BLaER1 treated with 17β-estradiol and CSF1 and Interleukin-3, amounts not matched to agents 10 nM and 100 nM (cell line): ENCODE data around the gene DMRTB1.

Experiments
- H3K27ac ChIP-seq, 11 experiments: shearing (Covaris generic); formaldehyde crosslinking; 2 replicates each; pipeline ENCODE4 v1.8.1; 2022
- H3K27me3 ChIP-seq, 11 experiments: shearing (Covaris generic); formaldehyde crosslinking; 2 replicates each; pipeline ENCODE4 v1.8.1; 2022
- H3K36me3 ChIP-seq, 11 experiments: shearing (Covaris generic); formaldehyde crosslinking; 2 replicates each; pipeline ENCODE4 v1.8.1; 2022
- H3K4me1 ChIP-seq, 10 experiments: shearing (Covaris generic); formaldehyde crosslinking; 2 replicates each; pipeline ENCODE4 v1.8.1; 2022
- H3K4me2 ChIP-seq, 11 experiments: shearing (Covaris generic); formaldehyde crosslinking; 2 replicates each; pipeline ENCODE4 v1.8.1; 2022
- H3K4me3 ChIP-seq, 10 experiments: shearing (Covaris generic); formaldehyde crosslinking; 2 replicates each; pipeline ENCODE4 v1.8.1; 2022
- H3K9ac ChIP-seq, 11 experiments: shearing (Covaris generic); formaldehyde crosslinking; 2 replicates each; pipeline ENCODE4 v1.8.1; 2022
- H3K9me3 ChIP-seq, 11 experiments: shearing (Covaris generic); formaldehyde crosslinking; replicated peaks in 1 of 11; 2 replicates each; pipeline ENCODE4 v1.8.1; 2022
- H4K20me1 ChIP-seq, 11 experiments: shearing (Covaris generic); formaldehyde crosslinking; 2 replicates each; pipeline ENCODE4 v1.8.1; 2022
- Cebpa-rat ChIP-seq, 11 experiments: shearing (Covaris generic); IDR thresholded peaks; 2 replicates each; pipeline ENCODE4 v1.8.1; 2022

DMRTB1 gene

GRCh38 chr1:53414632-53415031 is 44.6 kb upstream of the DMRTB1 start:
- Histone ChIP-seq H3K36me3 (no peaks in the 10 kb centered on the region), H3K4me1 (peaks cover 8 to 20% (median 15%) of the 10 kb centered on the region in 10 experiments), H3K9ac (no peak overlapping the region), H4K20me1 (no peaks in the 10 kb centered on the region), H3K27ac (no peak overlapping the region), H3K4me3 (no peak overlapping the region), H3K4me2 (no peak overlapping the region), H3K9me3 (no peaks in the 10 kb centered on the region), H3K27me3 (peaks cover 0 to 9% (median 0%) of the 10 kb centered on the region in 11 experiments; a peak in 5 of 22 replicates)
- no peak for TF ChIP-seq Cebpa-rat (IDR thresholded peaks at IDR 0.05)

- H3K36me3 ChIP-seq, result no peaks in the 10 kb centered on the region
- no peak for TF ChIP-seq Cebpa-rat (IDR thresholded peaks at IDR 0.05)
- H3K4me1 ChIP-seq, result peaks cover under 1 to 16% (median 7%) of the 10 kb centered on the region in 10 experiments; a peak in 14 of 20 replicates
- H3K4me3 ChIP-seq, result no peak overlapping the region
- H4K20me1 ChIP-seq, result no peaks in the 10 kb centered on the region
- H3K27ac ChIP-seq, result no peak overlapping the region
- H3K4me2 ChIP-seq, result no peak overlapping the region
- H3K9ac ChIP-seq, result no peak overlapping the region
- H3K27me3 ChIP-seq, result peaks cover 0 to under 1% (median 0%) of the 10 kb centered on the region in 11 experiments; a peak in 1 of 22 replicates
- no peaks in the 10 kb centered on the region for H3K9me3 ChIP-seq
Observed at GRCh38 chr1:53415432-53415831, 43.8 kb upstream of the DMRTB1 start.

- H3K4me2 ChIP-seq, result no peak overlapping the region
- no peak overlapping the region for H3K4me3 ChIP-seq
- no peak overlapping the region for H3K27ac ChIP-seq
- no peak overlapping the region for H3K9ac ChIP-seq
- no peaks in the 10 kb centered on the region for H3K36me3 ChIP-seq
- H4K20me1 ChIP-seq, result no peaks in the 10 kb centered on the region
- peaks cover 0 to 16% (median 4%) of the 10 kb centered on the region in 10 experiments; a peak in 6 of 20 replicates for H3K4me1 ChIP-seq
- H3K27me3 ChIP-seq, result no peaks in the 10 kb centered on the region
- TF ChIP-seq Cebpa-rat (IDR thresholded peaks at IDR 0.05), result no peak
- H3K9me3 ChIP-seq, result peaks cover 0 to 3% (median 0%) of the 10 kb centered on the region in 11 experiments; a peak in 5 of 22 replicates
Observed at GRCh38 chr1:53416269-53416813, 42.9 kb upstream of the DMRTB1 start.

- Histone ChIP-seq H3K36me3 (no peaks in the 10 kb centered on the region), H3K4me2 (peak overlapping the region in 5 of 11 experiments; percentile 18 to 70 (median 51); a peak in 7 of 22 replicates), H3K9ac (no peak overlapping the region), H3K9me3 (peaks cover 0 to 5% (median 0%) of the 10 kb centered on the region in 11 experiments; a peak in 5 of 22 replicates), H3K27me3 (no peaks in the 10 kb centered on the region), H3K4me3 (no peak overlapping the region), H4K20me1 (no peaks in the 10 kb centered on the region), H3K4me1 (peaks cover 0 to 16% (median 4%) of the 10 kb centered on the region in 10 experiments; a peak in 6 of 20 replicates), H3K27ac (no peak overlapping the region)
- TF ChIP-seq Cebpa-rat (IDR thresholded peaks at IDR 0.05), result no peak
Observed at GRCh38 chr1:53417074-53417511, 42.1 kb upstream of the DMRTB1 start.

- Histone ChIP-seq H3K4me2 (no peak overlapping the region), H3K36me3 (no peaks in the 10 kb centered on the region), H4K20me1 (no peaks in the 10 kb centered on the region), H3K27me3 (no peaks in the 10 kb centered on the region), H3K27ac (no peak overlapping the region), H3K9ac (no peak overlapping the region), H3K4me3 (no peak overlapping the region), H3K4me1 (peaks cover 0 to 12% (median 4%) of the 10 kb centered on the region in 10 experiments; a peak in 6 of 20 replicates), H3K9me3 (peaks cover 0 to 5% (median 0%) of the 10 kb centered on the region in 11 experiments; a peak in 5 of 22 replicates)
- TF ChIP-seq Cebpa-rat (IDR thresholded peaks at IDR 0.05), result no peak
Observed at GRCh38 chr1:53419034-53419433, 40.2 kb upstream of the DMRTB1 start.

- Histone ChIP-seq H3K4me2 (no peak overlapping the region), H3K27ac (no peak overlapping the region)
- TF ChIP-seq Cebpa-rat (IDR thresholded peaks at IDR 0.05), result no peak
Observed at GRCh38 chr1:53420341-53420740, 38.9 kb upstream of the DMRTB1 start.

GRCh38 chr1:53421208-53421607 is 38.0 kb upstream of the DMRTB1 start:
- Histone ChIP-seq H3K36me3 (no peaks in the 10 kb centered on the region), H3K4me3 (no peak overlapping the region), H3K9ac (no peak overlapping the region), H3K9me3 (peaks cover 0 to 5% (median 0%) of the 10 kb centered on the region in 11 experiments; a peak in 5 of 22 replicates), H3K4me2 (no peak overlapping the region), H3K27me3 (no peaks in the 10 kb centered on the region), H4K20me1 (no peaks in the 10 kb centered on the region), H3K27ac (no peak overlapping the region), H3K4me1 (peaks cover 0 to 12% (median 3%) of the 10 kb centered on the region in 10 experiments; a peak in 6 of 20 replicates)
- TF ChIP-seq Cebpa-rat (IDR thresholded peaks at IDR 0.05), result no peak

More at GRCh38 chr1:53420341-53420740, 38.9 kb upstream of the DMRTB1 start:
- Histone ChIP-seq H3K27me3 (no peaks in the 10 kb centered on the region), H3K4me1 (peaks cover 0 to 12% (median 4%) of the 10 kb centered on the region in 10 experiments; a peak in 6 of 20 replicates), H3K36me3 (no peaks in the 10 kb centered on the region), H3K4me3 (no peak overlapping the region), H3K9me3 (peaks cover 0 to 5% (median 0%) of the 10 kb centered on the region in 11 experiments; a peak in 5 of 22 replicates), H3K9ac (no peak overlapping the region), H4K20me1 (no peaks in the 10 kb centered on the region)

GRCh38 chr1:53430261-53430660 is 28.9 kb upstream of the DMRTB1 start:
- no peak overlapping the region for H3K9ac ChIP-seq
- H3K9me3 ChIP-seq, result no peaks in the 10 kb centered on the region
- TF ChIP-seq Cebpa-rat (IDR thresholded peaks at IDR 0.05), result no peak
- H4K20me1 ChIP-seq, result no peaks in the 10 kb centered on the region
- no peak overlapping the region for H3K27ac ChIP-seq
- no peak overlapping the region for H3K4me3 ChIP-seq
- no peak overlapping the region for H3K4me2 ChIP-seq
- no peaks in the 10 kb centered on the region for H3K36me3 ChIP-seq
- H3K27me3 ChIP-seq, result no peaks in the 10 kb centered on the region
- H3K4me1 ChIP-seq, result no peaks in the 10 kb centered on the region

- Histone ChIP-seq H3K27me3 (no peaks in the 10 kb centered on the region), H3K4me2 (no peak overlapping the region), H3K9ac (no peak overlapping the region), H3K36me3 (no peaks in the 10 kb centered on the region), H3K4me3 (no peak overlapping the region), H3K4me1 (no peaks in the 10 kb centered on the region), H3K9me3 (no peaks in the 10 kb centered on the region), H3K27ac (no peak overlapping the region), H4K20me1 (no peaks in the 10 kb centered on the region)
- TF ChIP-seq Cebpa-rat (IDR thresholded peaks at IDR 0.05), result no peak
Observed at GRCh38 chr1:53430779-53431178, 28.4 kb upstream of the DMRTB1 start.

GRCh38 chr1:53431244-53431643 is 28.0 kb upstream of the DMRTB1 start:
- Histone ChIP-seq H3K27ac (no peak overlapping the region), H3K36me3 (no peaks in the 10 kb centered on the region), H3K27me3 (no peaks in the 10 kb centered on the region), H3K4me2 (no peak overlapping the region), H4K20me1 (no peaks in the 10 kb centered on the region), H3K4me3 (no peak overlapping the region), H3K9ac (no peak overlapping the region), H3K9me3 (no peaks in the 10 kb centered on the region), H3K4me1 (no peaks in the 10 kb centered on the region)
- no peak for TF ChIP-seq Cebpa-rat (IDR thresholded peaks at IDR 0.05)
